CD1c-positive myeloid dendritic cell (primary cell): ENCODE results near the gene TAX1BP3.

Experiments
- DNase-seq: peaks from one replicate; pipeline ENCODE4 v3.0.0-alpha.2; 2016; ENCODE audit errors: extremely low spot score

TAX1BP3 gene

DNA sequence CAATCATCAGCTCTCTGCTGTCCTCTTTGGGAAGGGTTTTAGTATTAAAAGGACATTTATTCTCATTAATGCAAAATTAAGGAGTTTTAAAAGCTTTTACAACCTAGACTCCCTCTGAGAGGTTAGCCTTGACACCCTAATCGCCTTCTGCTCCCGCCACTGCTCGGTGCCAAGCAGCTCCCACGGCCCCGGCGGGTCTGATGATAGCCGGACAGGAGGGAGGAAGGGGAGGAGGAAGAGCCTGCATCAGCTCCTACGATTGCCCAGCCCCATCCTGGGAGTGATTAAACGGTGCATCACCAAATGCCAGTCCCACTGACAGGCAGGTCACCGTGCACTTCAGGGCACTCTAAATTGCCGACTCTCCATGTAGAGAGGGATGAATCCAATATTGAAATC is 40.6 kb downstream of the TAX1BP3 start:
- DNase-seq: no peak

- no peak for DNase-seq
These were observed 41.3 kb downstream of the TAX1BP3 start for GRCh38 chr17:3626831-3627768.

DNA sequence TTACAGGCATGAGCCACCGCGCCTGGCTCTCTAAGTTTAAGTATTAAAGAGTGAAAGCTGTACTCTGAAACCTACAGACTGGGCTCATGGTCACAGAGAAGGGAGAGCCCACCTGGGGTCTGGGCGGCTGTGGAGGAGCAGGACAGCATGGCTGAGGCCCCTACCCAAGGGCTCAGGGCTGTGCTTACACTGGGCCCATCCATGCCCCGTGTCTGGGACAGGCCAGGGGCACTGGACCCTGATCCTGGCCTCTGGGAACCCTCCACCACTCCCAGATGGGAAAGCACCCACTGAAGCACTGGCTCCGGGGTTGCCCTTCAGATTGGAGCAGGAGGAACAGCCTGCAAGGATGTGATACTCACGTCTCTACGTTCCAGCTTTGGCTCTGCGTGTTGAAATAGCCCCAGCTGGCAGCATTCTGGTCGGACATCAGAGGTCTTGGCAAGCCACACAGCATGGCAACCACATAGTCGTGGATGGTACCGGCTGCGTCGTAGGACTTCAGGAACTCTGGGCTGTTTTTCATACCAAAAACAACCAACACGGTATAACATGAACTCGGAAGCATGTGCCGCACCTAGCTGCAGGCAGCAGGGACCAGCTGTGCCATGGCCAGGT is 45.3 kb downstream of the TAX1BP3 start:
- DNase-seq: no peak

- DNase-seq: no peak
These were observed 47.1 kb downstream of the TAX1BP3 start for GRCh38 chr17:3621146-3621720.

DNA sequence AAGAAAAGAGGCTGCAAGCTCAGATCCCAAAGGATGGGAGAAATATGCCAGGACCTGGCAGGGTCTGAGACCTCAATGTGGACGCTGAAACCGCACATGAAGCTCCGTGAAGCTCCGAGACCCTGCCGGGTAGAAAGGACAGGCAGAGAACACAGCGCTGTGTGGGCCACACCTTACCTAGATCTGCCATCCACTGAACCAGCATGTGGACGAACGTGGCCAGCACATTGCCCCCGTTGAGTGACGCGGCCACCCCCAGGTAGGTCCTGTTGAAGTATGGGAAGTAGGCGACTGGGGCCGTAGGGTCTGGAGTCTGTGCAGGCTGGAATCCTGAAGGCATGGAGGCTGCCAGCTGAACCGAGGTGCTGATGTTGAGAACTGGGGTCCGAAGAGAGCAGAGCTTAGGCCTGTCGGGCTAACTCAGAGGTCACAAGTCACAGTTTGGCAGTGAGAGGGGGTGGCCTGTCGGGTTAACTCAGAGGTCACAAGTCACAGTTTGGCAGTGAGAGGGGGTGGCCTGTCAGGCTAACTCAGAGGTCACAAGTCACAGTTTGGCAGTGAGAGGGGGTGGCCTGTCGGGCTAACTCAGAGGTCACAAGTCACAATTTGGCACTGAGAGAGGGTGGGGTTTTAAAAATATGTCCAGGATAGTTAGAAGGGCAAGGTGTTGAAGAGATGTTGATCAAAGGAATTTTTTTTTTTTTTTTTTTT is 53.1 kb downstream of the TAX1BP3 start:
- no peak for DNase-seq

GRCh38 chr17:3613124-3613523 is 55.3 kb downstream of the TAX1BP3 start:
- no peak for DNase-seq
